Mesothelial cell of epicardium (in vitro differentiated cells): ENCODE data around the gene RNF157. TPM values are rescaled to one million over a fixed set of nuclear protein-coding genes. Genes with fewer than 3 reads are reported as not detected.
A peak's percentile ranks its signal among the peaks of the same experiment; 100 is the strongest.

ENCODE experiments used
- DNase-seq, 2 experiments: peaks; one replicate each; pipeline ENCODE4 v3.0.0; 2021; ENCODE audit warnings: low spot score in 2 of 2; ENCODE audit not compliant: unreplicated experiment in 2 of 2
- H3K27ac Mint-ChIP-seq: 2 replicates; pipeline ENCODE4 v1.8.0; 2021; ENCODE audit warnings: mixed read lengths
- H3K27me3 Mint-ChIP-seq: 2 replicates; pipeline ENCODE4 v1.8.0; 2021; ENCODE audit warnings: low read depth, mixed read lengths
- H3K36me3 Mint-ChIP-seq: 2 replicates; pipeline ENCODE4 v1.8.0; 2021; ENCODE audit warnings: mixed read lengths
- H3K4me1 Mint-ChIP-seq: 2 replicates; pipeline ENCODE4 v1.8.0; 2021; ENCODE audit warnings: mixed read lengths
- H3K4me3 Mint-ChIP-seq: 2 replicates; pipeline ENCODE4 v1.8.0; 2021; ENCODE audit warnings: mild to moderate bottlenecking, moderate library complexity, mixed read lengths
- H3K9me3 Mint-ChIP-seq: 2 replicates; pipeline ENCODE4 v1.8.0; 2021; ENCODE audit warnings: mixed read lengths
- total RNA-seq: library from RNA; stranded (reverse); gene quantifications from 3 replicates; pipeline ENCODE4 v1.2.1, GENCODE V29; 2021
- TF ChIP-seq, protein P1 (sequence below): fragments of 200-600 bp; sonication (generic); IDR thresholded peaks from one replicate; pipeline ENCODE4 v1.5.0; 2021; ENCODE audit warnings: antibody characterized with exemption; ENCODE audit not compliant: unreplicated experiment

Gene RNF157
- total RNA-seq, 1 donor from 2014 or later, result 8.0 TPM

DNA sequence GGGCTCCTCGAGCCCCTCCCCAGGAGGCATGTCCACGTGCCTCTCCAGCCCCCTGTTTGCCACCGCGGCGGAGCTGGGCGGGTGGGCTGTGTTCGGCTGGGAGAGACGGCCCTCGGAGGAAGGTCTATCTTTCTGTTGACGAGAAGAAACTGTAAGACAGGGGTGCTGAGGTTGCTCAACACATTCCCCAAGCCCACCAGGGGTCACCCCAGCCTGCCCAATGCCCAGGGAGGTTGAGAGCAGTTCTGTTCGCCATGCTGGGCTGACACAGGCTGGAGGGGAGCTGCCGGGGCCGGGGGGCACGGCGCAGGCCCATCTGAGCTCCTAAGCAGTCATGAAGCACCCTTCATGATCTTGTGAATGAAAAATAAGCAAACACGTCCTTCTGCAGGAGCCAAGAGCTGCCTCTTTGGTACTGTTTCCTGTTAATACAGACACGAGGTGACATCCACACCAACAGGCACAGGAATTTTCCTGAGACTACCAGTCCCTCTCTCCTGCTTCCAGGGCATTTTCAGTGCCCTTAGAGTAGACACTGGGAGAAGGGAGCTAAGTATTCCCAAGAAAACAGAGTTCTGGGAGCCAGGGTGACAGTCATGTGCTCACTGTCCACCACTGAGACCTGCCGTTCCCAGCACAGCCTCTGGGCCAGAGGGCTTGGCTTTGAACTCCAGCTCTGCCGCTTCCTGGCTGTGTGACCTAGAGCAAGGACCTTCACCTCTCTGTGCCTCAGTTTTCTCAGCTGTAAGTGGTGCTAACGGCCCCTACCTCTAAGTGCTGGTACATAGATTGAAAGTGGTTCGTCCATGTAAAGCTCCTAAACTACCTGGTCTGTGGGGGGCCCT is 34.0 kb upstream of the RNF157 start:
- DNase-seq, result no peak
- H3K9me3 Mint-ChIP-seq, result no peaks in the 10 kb centered on the region
- TF ChIP-seq, protein P1, sequence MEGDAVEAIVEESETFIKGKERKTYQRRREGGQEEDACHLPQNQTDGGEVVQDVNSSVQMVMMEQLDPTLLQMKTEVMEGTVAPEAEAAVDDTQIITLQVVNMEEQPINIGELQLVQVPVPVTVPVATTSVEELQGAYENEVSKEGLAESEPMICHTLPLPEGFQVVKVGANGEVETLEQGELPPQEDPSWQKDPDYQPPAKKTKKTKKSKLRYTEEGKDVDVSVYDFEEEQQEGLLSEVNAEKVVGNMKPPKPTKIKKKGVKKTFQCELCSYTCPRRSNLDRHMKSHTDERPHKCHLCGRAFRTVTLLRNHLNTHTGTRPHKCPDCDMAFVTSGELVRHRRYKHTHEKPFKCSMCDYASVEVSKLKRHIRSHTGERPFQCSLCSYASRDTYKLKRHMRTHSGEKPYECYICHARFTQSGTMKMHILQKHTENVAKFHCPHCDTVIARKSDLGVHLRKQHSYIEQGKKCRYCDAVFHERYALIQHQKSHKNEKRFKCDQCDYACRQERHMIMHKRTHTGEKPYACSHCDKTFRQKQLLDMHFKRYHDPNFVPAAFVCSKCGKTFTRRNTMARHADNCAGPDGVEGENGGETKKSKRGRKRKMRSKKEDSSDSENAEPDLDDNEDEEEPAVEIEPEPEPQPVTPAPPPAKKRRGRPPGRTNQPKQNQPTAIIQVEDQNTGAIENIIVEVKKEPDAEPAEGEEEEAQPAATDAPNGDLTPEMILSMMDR, result no peak
- no peaks in the 10 kb centered on the region for H3K36me3 Mint-ChIP-seq
- peaks cover 14% of the 10 kb centered on the region for H3K4me1 Mint-ChIP-seq
- no peak overlapping the region for H3K4me3 Mint-ChIP-seq
- H3K27me3 Mint-ChIP-seq, result no peaks in the 10 kb centered on the region
- no peak overlapping the region for H3K27ac Mint-ChIP-seq

DNA sequence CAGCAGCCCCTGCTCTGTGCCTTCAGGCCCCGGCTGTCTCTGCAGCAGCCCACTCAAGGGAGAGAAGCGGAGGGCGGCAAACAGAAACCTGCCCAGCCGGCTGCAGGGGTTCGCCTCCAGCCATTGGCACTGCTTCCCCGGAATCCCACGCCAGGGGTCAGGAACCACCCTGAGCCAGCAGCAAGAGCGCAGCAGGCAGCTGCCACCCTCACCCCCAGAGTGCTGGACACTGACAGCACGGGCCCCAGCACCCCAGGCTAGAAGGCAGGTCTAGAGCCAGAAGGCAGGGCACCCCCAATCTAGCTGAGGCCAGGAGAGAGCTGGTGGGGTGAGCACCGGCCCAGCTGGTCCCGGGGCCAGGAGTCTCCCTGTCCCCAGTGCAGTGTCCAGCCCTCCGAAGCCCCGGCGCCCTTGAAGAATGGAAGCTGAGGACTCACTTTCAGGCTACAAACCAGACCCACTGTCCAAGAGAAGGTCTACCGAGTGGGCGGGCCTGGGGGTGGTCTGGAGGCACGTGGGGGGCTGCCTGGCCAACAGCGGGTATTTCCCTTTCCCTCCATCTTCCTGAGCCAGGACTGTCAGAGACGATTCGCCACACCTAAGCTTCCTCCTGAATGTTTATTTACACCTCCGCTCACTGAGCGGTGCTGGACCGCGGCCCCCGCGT is 33.3 kb upstream of the RNF157 start:
- Mint-ChIP-seq H3K4me3 (no peak overlapping the region), H3K27ac (no peak overlapping the region), H3K36me3 (no peaks in the 10 kb centered on the region), H3K9me3 (no peaks in the 10 kb centered on the region), H3K27me3 (no peaks in the 10 kb centered on the region), H3K4me1 (peaks cover 14% of the 10 kb centered on the region)
- no peak for DNase-seq
- TF ChIP-seq, protein P1, result no peak

DNA sequence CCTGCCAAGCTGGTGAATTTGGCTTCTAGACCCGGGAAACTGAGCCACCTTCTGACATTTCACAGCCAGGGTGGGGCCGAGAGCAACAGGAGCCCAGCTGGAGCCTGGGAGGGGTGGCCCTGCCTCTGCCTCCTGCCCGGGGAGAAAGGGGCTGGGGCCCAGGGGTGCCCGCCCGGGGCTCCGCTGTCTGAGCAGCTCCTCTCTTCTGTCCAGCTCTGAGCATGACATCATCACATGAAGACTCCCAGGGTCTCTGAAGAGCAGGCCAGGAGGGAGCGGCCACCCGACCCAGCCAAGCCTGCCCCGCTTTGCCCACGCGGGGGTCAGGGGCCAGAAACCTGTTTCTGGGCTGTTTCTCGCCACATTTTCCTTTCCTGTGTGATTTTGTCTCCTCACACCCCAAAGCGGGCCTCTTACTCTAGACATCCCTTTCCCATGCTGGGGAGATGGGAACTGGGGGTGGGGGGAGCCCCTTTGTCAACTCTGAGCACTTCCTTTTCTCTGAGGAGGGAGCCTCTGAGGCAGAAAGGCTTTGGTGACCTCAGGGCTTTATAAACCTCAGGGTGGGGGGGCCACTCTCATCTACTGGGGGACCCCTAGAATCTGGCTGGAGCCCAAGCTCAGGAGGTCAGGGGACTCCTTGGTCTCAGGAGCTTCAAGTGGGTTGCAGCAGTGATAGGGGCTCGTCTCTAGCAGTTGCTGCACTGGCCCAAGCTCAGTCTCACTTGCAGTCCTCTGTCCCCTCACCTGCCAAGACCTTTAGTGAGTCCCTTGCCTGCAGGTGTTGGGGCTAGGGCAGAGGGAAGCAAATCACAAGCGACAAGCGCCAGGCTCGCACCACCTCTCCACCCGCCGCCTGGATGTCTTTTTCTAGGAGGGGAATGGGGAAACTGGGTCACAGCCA is 32.5 kb upstream of the RNF157 start:
- no peaks in the 10 kb centered on the region for H3K36me3 Mint-ChIP-seq
- H3K4me1 Mint-ChIP-seq, result peaks cover 20% of the 10 kb centered on the region
- no peak for DNase-seq
- H3K4me3 Mint-ChIP-seq, result no peak overlapping the region
- peak overlapping the region; percentile 59 for H3K27ac Mint-ChIP-seq
- TF ChIP-seq, protein P1, result no peak
- no peaks in the 10 kb centered on the region for H3K9me3 Mint-ChIP-seq
- no peaks in the 10 kb centered on the region for H3K27me3 Mint-ChIP-seq

DNA sequence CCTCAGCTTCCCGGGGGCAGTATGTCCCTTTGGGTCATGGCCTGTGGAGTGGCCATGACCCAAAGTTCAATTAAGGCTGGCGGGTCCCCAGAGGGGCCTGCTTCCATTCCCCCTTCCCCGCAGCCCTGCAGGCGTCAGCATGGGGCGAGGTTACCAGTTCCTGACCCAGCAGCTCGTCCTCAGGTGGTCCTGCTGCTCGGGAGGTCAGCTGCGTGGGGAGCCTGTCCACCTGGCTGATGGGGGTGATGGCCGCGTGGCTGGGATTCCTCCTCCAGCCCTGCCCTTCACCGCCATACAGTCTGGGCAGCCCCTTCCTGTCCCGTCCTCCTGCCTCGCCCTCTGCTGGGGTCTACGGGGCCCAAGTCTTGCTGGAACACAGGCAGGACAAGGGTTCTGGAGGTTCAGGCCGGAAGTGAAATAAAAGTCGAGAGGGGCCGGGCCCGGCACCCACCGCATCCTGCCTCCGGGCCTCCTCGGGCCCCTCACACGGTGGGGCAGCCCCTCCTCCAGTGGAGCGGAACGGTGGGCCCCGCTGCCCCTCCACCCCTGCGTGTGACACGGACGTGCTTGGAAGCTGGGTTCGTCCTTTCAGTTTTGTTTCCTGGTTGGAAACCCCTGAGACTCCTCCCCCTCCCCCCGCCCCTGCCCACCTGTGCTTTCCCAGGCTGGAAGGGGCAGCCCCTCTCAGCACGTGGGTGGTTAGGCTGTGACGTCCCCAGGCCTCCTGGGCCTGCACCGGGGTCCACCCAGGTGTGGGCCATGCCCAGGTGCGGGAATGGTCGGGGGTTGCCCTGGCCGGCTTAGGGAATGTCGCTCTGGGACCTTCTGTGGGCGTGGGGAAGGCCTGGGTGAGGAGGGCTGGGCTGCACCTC is 31.6 kb upstream of the RNF157 start:
- H3K27me3 Mint-ChIP-seq, result no peaks in the 10 kb centered on the region
- no peaks in the 10 kb centered on the region for H3K36me3 Mint-ChIP-seq
- H3K4me3 Mint-ChIP-seq, result no peak overlapping the region
- peak overlapping the region; percentile 59 for H3K27ac Mint-ChIP-seq
- H3K4me1 Mint-ChIP-seq, result peaks cover 19% of the 10 kb centered on the region
- TF ChIP-seq, protein P1, result no peak
- no peak for DNase-seq
- H3K9me3 Mint-ChIP-seq, result no peaks in the 10 kb centered on the region
